A172 (cell line): ENCODE results near the gene CPEB3. TPM values are rescaled to one million over a fixed set of nuclear protein-coding genes. Genes with fewer than 3 reads are reported as not detected.
"Not testable (repeated sequence)": the region's sequence is repeated elsewhere in the genome, so short reads cannot be mapped to it uniquely, and the experiment has no call there.

Experiments used
- DNase-seq: peaks from one replicate; pipeline ENCODE4 v3.0.0-alpha.2; 2015; ENCODE audit warnings: low spot score
- total RNA-seq: library from RNA; depleted of rRNA; stranded (reverse); fragments of >200 nt; shearing (Covaris generic); gene quantifications from 2 replicates; pipeline ENCODE4 v1.2.3, GENCODE V29; 2014

CPEB3 gene
- total RNA-seq, 1 experiment from 2014 or later: 0.28 TPM

DNA sequence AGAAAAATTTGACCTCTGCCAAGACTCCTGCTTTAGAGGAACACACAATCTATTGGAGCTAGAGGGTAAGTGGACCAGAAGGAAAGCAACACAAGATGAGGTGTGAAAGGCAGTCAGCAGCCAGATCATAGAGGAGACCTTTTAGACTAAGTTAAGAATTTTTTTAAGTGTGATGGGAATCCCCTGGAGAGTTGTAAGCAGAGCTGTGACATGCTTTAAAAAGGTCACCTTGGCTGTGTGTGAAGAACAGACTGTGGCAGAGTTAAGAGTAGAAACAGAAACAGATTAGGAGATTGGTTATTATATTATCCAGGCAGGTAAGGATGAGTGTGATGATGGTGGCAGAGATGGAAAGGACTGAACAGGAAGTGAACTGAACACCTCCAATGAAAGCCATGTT, 23.5 kb downstream of the CPEB3 start:
- peak; percentile 2 for DNase-seq

DNA sequence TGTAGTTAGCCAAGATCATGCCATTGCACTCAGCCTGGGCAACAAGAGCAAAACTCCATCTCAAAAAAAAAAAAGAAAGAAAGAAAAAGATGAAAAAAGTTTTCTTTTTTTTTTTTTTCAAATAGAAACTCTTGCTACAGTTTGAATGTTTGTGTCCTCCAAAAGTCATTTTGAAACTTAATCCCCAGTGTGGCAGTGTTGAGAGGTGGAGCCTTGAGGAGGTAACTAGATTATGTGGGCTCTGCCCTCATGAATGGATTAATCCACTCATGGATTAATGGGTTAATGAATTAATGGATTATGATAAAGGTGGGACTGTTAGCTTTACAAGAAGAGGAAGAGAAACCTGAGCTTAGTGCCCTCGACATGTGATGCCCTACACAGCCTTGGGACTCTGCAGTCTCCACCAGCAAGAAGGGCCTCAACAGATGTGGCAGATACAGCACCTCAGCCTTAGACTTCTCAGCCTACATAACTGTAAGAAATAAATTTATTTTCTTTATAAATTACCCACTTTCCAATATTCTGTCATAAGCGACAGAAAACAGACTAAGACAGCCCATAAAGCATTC, 25.1 kb downstream of the CPEB3 start:
- no peak for DNase-seq

DNA sequence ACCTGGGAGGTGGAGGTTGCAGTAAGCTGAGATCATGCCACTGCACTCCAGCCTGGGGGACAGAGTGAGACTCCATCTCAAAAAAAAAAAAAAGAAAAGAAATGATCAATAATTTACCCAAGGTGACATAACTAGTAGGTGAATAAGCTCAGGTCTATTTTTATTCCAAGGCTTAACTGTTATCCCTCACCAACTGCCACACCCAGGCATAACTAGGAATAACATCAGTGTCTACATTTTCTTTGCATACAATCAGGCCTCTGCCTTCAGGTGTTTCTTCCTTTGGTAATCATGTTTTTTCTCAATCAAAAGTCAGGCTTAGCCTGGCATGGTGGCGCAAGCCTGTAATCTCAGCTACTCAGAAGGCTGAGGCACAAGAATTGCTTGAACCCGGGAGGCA, 26.6 kb downstream of the CPEB3 start:
- DNase-seq: no peak

DNA sequence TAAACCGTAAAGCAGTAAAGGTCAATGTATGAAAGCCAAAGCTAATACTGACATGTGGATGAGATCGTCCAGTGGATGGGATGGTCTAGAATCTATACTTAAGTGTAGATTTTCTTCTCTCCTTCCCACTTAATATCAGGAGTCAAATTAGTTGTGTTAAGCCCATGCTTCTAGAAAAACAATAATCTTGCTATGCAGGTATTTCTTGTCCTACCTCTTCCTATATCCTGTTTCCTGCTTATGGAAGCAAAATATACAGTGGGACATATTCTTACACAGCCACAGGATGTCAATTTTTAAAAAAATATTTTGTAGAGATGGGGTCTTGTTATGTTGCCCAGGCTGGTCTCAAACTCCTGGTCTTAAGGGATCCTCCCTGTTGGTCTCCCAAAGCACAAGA, 27.5 kb downstream of the CPEB3 start:
- DNase-seq: no peak

DNA sequence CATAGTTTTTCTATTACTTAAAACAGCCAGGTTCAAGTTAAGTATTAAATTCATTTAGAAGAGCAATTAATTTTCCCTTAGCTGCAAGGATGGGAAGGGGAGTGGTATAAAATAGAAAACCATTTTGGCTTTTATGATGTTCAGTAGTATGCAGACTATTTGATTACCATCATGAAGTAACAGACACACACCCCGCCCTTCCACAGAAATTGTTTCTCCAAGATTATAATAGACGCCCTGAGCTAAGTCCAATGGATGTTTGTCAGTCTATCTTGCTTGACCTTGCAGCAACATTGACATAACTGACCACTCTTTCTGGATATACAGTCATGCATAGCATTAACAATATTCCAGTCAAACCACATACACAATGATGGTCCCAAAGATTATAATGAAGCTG, 42.3 kb downstream of the CPEB3 start:
- DNase-seq: no peak

DNA sequence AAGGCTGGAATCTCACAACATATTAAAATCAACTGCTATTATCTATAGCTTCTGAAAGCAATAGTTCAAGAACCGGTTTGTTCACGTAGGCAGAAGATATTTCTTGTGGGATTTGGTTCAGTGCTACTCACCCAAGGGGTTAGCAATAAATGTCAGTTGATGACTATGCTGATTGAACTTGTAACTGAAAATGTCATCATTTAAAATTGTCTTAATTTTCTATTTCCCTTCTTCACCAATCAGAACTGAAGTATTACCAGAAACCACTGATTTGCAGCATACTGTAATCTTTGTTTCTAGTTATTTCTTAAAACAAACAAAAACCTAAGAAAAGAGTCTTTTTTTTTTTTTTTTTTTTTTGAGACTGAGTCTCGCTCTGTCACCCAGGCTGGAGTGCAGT, 46.1 kb downstream of the CPEB3 start:
- no peak for DNase-seq

DNA sequence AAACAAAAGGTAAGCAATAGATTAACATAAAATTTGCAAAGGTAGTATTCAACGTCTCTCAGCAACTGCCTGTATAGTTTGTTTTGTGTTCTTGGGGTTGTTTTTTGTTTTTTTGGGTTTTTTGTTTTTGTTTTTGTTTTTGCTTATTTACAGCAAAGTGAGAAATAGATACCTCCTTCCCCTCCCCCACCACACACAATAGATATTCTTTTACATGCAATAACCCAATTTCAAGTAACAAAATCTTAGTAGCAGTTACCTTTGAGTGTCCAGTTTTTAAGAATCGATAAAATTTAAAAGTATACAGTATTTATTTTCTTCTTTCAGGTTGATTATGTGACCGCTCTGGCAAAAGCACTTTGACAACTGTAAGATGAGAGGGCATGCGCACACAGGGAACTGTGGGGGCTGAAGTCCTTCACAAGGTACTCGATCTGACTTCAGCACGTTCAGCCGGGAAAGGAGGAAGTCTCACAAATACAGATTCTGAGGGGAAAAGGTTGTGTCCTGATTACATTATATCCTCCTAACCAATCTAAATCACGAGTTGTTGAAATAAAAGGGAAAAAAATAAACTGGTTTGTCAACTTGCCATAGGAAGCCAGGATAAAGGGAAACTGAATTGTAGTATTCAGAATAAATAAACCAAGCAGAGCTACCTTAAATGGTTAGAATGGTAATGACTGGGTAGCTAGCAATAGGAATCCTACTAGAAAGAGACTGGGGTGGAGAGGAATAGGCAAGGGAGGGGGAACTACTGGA, 47.8 kb downstream of the CPEB3 start:
- DNase-seq: no peak

DNA sequence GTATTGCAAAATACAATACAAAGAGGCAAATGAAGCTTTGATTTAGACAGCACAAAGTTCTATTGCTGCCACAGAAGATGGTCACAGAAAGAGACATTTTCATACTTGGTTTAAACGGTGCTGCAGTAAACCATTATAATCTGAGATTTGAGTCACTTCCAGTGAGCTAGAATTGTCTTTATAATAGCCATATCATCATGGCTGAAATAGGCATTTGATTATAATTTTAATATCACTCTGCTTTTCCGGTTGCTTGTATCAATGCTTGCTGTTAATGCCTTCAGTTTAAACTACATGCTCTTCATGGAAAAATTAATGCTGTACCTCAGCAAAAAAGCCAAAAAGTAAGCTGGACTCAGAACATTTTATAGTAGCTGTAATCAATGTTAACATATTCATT, 48.5 kb downstream of the CPEB3 start:
- DNase-seq: no peak

DNA sequence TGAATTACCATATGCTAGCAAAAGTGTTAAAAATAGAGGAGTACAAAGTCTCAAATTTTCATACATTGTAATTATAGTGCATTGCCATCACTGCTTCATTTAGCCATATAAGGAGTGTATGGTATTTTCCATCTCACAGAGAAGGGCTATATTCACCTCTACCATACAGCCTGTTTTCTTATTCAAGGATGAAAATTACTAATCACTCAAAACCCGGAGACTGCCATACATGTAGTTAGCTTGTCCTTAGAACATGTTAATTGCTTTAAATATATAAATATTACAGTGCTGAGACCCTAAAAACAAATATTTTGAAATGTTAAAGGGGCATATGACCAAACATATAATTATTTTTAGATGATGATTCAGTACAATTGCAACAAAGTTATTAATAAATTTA, 49.4 kb downstream of the CPEB3 start:
- DNase-seq: no peak

DNA sequence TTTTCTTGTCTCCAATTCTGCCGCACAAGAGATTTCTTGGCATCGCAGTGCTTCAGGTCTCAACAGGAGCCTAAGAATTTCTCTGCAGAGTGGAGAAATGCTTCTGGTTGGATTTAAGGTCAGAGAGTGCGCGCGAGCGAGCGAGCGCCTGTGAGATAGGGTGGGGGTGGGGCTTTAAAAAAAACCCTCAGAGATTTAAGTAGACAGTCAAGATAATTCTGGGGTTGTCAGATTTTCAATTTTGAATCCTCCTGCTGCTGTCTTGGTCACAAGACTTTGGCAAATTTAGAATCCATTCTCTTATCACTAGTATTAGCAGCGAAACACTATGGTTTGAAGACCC, 49.7 kb downstream of the CPEB3 start:
- no peak for DNase-seq

DNA sequence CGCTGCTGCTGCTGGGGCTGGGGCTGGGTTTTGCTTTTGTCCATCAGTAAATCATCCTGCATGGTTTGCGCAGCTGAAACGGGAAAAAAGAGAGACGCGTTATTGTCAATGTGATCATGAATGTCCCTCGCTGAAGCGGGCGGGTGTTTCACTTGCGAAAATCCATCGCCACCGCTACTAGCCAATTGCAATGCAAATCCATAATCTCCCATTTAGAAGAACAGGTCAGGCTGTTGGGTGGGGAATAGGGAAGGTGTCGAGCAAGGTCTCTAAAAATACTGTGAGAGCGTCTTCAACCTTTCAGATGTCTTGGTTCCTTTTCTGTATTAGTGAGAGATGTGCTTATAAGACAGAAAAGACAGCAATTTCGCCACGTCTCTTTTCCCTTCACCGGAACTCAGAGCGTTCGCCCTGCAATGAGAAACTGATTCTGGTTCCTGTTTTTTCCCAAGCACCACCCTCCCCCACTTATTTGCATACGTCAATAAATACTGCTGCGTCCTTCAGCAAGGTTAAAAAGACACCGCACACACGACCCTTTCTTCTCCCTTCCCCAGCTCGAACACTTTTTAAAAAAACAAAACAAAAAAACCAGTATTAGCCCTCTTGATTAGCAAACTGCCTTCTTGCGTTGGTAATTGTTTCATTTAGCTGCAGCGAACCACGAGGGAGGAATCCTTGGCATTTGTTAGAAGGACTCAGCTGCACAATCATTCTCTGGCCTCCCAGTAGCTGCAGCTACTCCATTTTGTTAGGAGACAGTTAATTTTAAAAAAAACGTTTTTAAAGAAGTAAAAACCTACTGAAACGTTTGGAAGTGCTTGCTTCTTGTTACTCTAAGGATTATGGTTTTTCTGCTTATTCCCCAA, 50.4 kb downstream of the CPEB3 start:
- DNase-seq: peak; percentile 42

DNA sequence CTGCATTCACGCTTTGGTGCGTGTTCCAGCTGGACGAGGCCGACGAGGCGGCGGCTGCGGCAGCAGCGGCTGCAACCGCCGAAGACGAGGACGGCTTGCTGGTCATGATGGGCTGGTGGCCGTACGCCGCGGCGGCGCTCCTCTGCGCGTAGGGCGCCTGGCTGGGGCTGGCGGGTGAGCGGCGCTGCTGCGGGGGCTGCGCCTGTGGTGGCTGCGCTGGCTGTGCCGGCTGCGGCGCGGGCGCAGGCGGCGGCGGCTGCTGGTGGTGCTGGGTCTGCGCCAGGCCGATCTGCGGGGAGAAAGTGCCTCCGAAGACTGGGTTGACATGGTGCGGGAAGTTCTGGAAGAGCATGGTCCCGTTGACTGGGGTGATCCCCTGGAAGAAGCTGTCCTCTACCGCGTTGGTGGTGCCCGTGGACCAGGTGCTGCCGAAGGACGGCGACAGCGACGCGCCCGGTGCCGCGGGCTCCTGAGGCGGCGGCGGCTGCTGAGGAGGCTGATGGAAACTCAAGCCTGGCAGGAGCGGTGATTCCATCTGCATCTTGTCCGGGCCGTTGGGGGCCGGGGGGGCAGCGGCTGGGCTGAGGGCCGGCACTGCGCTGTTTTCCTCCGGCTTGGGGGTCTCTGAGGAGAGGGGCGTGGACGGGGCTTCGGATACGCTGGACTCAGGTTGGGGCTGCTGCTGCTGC, 51.1 kb downstream of the CPEB3 start:
- peak; percentile 7 for DNase-seq

DNA sequence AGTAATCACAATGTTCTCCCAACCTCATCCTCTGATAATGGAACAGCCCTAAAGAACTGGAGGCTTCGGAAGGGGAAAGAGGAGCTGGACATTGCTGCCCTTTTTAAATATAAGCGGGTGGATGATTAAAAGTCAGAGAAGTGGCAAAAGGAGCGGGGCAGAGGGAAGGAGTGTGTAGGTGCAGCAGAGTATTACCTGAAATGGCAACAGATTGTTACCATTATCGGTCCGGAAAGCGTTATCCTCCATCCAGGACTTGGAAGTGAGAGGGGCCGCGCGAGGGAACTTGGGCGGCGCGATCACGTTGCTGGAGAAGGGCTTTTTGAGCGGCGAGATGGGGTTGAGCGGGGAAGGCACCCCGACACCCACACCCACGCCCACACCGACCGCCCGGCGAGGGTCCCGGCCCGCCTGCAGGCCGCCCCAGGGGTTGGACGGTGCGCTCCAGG, 51.7 kb downstream of the CPEB3 start:
- DNase-seq: no peak

DNA sequence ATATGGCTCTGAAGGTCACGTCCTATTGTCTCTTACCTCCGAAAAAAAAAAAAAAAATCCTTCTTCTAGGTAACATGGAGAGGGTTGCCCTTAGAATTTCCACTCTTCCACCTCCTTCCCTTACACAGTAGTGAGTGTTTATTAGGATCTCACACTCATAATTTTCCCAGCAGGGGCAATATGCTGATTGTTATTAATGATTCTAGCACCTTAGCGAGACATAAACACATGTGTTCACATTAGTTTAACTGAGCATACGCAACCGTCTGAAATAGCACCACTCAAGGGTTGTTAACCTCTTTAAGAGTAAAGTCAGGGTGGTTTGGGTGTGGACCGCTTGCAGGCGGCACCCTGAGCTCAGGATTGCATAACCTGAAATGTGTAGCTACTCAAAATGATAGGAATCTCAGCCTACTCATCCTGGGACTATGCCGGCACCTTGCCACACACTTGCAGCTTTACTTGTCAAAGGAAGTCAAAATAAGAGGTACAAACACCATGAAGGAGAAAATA, 52.2 kb downstream of the CPEB3 start:
- DNase-seq: peak; percentile 91

DNA sequence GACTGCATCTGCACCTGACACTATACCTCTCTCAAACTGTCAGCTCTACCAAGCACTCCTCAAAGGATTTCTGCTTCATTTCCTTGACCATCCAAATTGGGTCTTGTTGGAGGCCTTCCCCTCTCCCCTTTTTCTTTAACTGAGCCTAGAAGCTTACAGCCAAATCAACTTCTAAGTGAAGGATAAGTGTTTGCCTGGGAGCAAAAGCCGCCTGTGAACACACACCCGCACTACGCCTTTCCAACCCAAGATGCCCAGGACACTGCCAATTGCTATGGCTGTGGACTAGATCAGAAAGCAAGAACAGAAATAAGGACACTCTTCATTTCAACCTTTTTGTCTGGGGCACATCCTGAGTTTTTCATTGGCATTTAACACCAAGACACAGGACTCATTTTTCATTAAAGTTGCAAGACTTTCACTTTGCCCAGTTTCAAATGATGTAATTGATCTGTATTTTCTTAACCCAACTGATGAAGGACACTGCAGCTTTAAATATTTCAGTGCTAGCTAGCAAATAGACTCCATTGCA, 52.8 kb downstream of the CPEB3 start:
- DNase-seq: no peak

DNA sequence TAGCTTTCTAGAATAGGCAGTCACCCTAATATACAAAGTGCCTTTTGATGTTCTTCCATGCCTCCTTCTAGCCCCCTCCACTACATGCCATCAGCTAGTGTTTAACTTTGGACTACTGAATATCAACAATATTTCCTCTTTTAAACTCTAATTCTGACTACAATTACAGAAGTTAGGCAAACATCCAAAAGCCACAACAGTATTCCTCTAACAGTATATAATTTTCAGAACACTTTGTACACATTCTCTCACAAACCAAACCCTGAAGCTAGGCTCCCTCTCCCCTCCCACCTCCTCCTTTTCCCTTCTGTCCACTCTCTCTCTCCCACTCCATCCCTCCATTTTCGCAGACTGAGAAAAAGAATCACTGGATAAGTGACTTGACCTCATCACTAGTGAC, 59.7 kb downstream of the CPEB3 start:
- no peak for DNase-seq

DNA sequence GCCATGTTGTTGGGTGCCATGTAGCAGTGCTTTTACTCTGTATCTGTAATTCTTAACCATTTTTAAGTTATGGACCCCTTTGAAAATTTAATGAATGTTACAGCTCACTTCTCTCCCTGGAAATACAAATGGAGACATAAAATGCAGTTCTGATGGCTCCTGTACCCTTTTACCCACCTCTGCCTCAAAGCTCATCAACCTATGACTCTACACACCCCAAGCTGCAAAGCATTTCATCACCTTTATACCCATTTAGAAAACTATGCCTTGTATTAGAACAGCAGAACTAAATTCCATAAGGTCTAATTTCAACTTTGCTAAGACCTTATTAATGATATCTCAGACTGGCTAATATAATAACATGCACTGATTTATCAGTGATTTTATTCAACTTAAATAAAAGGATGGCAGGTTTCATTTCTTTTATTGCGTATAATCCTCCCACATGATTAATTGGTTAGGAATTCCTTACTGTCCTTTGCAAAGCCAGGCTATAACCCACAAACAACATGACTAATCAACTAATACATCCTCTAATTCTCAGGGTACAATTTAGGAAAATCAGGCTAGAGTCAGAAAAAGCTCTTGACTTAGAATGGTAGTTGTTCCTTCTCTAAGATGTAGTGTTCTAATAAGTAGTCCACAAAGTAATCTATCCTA, 68.1 kb downstream of the CPEB3 start:
- peak; percentile 77 for DNase-seq

DNA sequence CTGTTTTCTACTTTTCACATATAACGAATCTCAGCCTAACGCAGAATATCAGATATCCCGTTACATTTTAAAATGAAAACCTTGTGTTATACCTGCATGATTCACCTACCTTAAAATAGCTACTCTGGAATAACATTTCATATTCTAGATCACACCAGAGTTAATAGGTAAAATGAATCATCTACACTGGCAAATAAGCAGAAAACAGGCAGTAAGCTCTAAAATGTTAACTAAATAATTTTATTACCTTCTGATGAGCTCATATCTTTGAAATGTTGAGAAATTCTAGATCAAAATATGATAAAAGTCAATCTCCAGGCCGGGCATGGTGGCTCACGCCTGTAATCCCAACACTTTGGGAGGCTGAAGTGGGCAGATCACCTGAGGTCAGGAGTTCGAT, 71.3 kb downstream of the CPEB3 start:
- no peak for DNase-seq

DNA sequence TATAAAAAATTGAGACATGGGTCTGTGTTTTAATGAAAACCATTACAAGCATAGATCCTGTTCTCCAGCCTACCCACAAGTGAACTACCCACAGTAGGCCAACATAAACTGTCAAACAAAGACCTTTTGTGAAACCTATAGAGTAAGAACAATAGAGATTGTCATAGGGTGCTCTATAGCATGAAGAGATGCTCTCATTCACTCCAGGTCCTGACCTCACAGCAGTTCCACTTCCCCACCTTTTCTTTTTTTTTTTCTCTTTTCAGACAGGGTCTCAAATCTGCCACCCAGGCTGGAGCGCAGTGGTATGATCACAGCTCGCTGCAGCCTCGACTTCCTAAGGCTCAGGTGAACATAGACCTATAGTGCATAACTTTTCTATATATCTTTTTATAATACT, 72.3 kb downstream of the CPEB3 start:
- no peak for DNase-seq

DNA sequence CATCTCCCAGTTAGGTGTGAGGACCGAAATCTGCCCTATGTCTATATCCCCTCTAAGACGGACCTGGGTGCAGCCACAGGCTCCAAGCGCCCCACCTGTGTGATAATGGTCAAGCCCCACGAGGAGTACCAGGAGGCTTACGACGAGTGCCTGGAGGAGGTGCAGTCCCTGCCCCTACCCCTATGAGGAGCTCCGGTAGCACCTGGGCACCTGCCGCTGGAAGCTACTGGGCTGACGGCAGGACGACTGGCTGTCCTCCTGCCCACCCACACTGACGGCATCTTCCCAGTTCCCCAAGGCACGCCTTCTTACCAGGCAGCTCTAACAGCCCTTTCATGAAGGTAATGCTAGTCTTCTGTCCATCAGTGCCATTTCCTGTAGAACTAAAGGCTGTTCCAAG, 74.3 kb downstream of the CPEB3 start:
- DNase-seq: not testable (repeated sequence)

DNA sequence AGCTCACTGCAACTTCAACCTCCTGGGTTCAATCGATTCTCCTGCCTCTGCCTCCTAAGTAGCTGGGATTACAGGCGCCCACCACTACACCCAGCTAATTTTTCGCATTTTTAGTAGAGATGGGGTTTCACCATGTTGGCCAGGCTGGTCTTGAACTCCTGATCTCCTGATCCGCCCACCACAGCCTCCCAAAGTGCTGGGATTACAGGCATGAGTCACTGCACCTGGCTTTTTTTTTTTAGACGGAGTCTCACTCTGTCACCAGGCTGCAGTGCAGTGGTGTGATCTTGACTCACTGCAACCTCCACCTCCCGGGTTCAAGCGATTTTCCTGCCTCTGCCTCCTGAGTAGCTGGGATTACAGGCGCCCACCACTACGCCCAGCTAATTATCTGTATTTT, 75.7 kb downstream of the CPEB3 start:
- not testable (repeated sequence) for DNase-seq
